Measurements from ENCODE around the gene EVC.

EVC gene

DNA sequence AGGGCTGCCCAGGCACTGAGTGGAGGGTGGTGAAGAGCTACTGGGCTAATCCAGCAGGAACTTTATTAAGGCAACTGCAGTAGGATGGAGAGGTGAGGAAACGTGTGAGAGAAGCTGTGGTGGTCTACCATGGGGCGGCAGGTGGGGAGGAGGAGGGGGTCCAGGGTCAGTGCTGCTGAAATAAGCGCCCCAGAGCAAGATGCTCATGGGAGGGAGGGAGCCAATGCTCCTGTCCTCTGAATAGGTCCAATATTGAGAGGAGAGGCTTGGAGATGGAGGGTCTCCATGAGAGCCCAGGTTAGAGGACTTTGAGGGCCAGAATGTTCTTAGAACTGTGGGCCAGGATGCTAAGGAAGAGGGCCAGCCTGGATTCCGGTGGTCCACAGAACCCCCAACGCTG, 35.2 kb downstream of the EVC start:
- Histone ChIP-seq H3K27ac (peak overlapping the region; percentile 9 to 77), H3K4me3 (no peak overlapping the region)
- TF ChIP-seq, protein P1, sequence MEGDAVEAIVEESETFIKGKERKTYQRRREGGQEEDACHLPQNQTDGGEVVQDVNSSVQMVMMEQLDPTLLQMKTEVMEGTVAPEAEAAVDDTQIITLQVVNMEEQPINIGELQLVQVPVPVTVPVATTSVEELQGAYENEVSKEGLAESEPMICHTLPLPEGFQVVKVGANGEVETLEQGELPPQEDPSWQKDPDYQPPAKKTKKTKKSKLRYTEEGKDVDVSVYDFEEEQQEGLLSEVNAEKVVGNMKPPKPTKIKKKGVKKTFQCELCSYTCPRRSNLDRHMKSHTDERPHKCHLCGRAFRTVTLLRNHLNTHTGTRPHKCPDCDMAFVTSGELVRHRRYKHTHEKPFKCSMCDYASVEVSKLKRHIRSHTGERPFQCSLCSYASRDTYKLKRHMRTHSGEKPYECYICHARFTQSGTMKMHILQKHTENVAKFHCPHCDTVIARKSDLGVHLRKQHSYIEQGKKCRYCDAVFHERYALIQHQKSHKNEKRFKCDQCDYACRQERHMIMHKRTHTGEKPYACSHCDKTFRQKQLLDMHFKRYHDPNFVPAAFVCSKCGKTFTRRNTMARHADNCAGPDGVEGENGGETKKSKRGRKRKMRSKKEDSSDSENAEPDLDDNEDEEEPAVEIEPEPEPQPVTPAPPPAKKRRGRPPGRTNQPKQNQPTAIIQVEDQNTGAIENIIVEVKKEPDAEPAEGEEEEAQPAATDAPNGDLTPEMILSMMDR (IDR thresholded peaks at IDR 0.05) = no peak
- DNase-seq (ENCODE audit: low spot score) = peak; percentile 52

- TF ChIP-seq, protein P1 (IDR thresholded peaks at IDR 0.05) = no peak
- H3K4me3 ChIP-seq = no peak overlapping the region
- peak; percentile 70 for DNase-seq (ENCODE audit: low spot score)
- H3K27ac ChIP-seq = peak overlapping the region; percentile 59 to 77
Measured at GRCh38 chr4:5746829-5747737, 36.1 kb downstream of the EVC start.

DNA sequence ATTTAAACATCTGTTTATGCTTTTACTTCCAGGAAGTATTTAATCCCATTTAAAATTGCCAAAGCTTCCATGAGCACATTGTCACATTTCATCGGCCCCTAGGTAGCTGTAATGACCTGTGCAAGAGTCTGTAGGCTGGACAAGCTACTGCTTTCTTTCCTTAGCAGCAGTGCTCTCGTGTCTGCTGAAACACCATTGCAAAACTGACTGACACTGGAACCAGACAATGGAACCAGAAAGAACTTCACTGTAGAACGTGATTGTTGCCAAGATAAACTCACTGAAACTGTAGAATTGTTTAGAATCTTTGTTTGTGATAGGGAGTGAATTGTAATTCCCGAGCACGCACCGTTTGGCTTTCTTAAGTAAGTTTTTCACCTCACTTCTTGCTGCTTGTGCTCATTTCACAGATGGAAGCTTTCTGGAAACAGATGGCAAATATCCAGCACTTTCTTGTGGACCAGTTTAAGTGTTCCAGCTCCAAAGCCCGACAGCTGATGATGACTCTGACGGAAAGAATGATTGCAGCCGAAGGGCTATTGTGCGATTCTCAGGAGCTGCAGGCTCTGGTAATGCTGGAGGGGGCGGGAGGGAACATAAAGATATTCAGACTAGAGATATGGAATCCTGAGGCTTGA, 36.9 kb downstream of the EVC start:
- TF ChIP-seq, protein P1 (IDR thresholded peaks at IDR 0.05) = no peak
- peak overlapping the region; percentile 59 to 77 for H3K27ac ChIP-seq
- peak; percentile 85 for DNase-seq (ENCODE audit: low spot score)

GRCh38 chr4:5749568-5749967, 38.6 kb downstream of the EVC start:
- H3K4me3 ChIP-seq = no peak overlapping the region
- no peak overlapping the region for H3K27ac ChIP-seq
- DNase-seq (ENCODE audit: low spot score) = peak; percentile 38
- TF ChIP-seq, protein P1 (IDR thresholded peaks at IDR 0.05) = no peak

More for the DNA sequence above, 36.9 kb downstream of the EVC start:
- peak overlapping the region; percentile 31 for H3K4me3 ChIP-seq

GRCh38 chr4:5750052-5750945, 39.3 kb downstream of the EVC start:
- DNase-seq (ENCODE audit: low spot score) = no peak
- TF ChIP-seq, protein P1 (IDR thresholded peaks at IDR 0.05) = no peak
- H3K27ac ChIP-seq = no peak overlapping the region
- no peak overlapping the region for H3K4me3 ChIP-seq

- no peak overlapping the region for H3K27ac ChIP-seq
- H3K4me3 ChIP-seq = no peak overlapping the region
- peak; percentile 66 for DNase-seq (ENCODE audit: low spot score)
- TF ChIP-seq, protein P1 (IDR thresholded peaks at IDR 0.05) = no peak
Measured at GRCh38 chr4:5750946-5751665, 40.1 kb downstream of the EVC start.

All from coronary artery (tissue), 2 donors.